ENCODE results near the gene FUT7.
A peak's percentile ranks its signal among the peaks of the same experiment; 100 is the strongest.

The FUT7 gene

DNA sequence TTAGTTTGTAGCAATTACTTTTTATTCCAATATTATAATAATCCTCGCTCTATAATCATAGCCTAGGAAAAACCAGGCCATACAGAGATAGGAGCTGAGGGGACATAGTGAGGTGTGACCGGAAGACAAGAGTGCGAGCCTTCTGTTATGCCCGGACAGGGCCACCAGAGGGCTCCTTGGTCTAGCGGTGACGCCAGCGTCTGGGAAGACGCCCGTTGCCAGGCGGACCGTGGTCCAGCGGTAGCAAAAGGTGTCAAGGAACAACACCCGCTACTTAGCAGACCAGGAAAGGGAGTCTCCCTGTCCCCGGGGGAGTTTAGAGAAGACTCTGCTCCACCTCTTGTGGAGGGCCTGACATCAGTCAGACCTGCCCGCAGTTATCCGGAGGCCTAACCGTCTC lies 27.6 kb downstream of the FUT7 start:
- peak; percentile 45 for TF ChIP-seq RAD21 (IDR thresholded peaks at IDR 0.05; ENCODE audit: low read depth)
- TF ChIP-seq, protein P1, sequence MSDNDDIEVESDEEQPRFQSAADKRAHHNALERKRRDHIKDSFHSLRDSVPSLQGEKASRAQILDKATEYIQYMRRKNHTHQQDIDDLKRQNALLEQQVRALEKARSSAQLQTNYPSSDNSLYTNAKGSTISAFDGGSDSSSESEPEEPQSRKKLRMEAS (IDR thresholded peaks at IDR 0.05) = 0 out of 2 replicates have a peak, but pooled peaks have one; percentile 25

DNA sequence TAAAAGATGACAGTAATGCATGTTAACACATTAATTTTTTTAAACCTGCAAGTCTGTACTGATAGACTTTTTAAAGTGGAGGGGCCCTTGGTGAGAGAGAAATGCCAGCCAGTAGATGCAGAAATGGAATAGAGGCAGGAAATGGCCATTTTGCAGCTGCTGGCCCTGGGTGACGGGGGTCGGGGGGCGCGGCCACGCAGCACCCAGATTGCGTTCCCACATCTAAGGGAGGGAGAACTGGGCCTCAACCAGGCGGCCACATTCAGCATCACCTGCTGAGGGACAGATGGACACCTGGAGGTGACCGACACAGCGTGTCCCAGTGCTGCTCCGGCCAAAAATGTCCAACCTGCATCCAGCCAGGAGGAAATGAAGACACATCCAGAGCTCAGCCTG lies 29.2 kb downstream of the FUT7 start:
- TF ChIP-seq, protein P2, sequence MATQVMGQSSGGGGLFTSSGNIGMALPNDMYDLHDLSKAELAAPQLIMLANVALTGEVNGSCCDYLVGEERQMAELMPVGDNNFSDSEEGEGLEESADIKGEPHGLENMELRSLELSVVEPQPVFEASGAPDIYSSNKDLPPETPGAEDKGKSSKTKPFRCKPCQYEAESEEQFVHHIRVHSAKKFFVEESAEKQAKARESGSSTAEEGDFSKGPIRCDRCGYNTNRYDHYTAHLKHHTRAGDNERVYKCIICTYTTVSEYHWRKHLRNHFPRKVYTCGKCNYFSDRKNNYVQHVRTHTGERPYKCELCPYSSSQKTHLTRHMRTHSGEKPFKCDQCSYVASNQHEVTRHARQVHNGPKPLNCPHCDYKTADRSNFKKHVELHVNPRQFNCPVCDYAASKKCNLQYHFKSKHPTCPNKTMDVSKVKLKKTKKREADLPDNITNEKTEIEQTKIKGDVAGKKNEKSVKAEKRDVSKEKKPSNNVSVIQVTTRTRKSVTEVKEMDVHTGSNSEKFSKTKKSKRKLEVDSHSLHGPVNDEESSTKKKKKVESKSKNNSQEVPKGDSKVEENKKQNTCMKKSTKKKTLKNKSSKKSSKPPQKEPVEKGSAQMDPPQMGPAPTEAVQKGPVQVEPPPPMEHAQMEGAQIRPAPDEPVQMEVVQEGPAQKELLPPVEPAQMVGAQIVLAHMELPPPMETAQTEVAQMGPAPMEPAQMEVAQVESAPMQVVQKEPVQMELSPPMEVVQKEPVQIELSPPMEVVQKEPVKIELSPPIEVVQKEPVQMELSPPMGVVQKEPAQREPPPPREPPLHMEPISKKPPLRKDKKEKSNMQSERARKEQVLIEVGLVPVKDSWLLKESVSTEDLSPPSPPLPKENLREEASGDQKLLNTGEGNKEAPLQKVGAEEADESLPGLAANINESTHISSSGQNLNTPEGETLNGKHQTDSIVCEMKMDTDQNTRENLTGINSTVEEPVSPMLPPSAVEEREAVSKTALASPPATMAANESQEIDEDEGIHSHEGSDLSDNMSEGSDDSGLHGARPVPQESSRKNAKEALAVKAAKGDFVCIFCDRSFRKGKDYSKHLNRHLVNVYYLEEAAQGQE (IDR thresholded peaks at IDR 0.05; ENCODE audit: low read depth) = no peak
- TF ChIP-seq, protein P3, sequence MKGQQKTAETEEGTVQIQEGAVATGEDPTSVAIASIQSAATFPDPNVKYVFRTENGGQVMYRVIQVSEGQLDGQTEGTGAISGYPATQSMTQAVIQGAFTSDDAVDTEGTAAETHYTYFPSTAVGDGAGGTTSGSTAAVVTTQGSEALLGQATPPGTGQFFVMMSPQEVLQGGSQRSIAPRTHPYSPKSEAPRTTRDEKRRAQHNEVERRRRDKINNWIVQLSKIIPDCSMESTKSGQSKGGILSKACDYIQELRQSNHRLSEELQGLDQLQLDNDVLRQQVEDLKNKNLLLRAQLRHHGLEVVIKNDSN (IDR thresholded peaks at IDR 0.05) = no peak

DNA sequence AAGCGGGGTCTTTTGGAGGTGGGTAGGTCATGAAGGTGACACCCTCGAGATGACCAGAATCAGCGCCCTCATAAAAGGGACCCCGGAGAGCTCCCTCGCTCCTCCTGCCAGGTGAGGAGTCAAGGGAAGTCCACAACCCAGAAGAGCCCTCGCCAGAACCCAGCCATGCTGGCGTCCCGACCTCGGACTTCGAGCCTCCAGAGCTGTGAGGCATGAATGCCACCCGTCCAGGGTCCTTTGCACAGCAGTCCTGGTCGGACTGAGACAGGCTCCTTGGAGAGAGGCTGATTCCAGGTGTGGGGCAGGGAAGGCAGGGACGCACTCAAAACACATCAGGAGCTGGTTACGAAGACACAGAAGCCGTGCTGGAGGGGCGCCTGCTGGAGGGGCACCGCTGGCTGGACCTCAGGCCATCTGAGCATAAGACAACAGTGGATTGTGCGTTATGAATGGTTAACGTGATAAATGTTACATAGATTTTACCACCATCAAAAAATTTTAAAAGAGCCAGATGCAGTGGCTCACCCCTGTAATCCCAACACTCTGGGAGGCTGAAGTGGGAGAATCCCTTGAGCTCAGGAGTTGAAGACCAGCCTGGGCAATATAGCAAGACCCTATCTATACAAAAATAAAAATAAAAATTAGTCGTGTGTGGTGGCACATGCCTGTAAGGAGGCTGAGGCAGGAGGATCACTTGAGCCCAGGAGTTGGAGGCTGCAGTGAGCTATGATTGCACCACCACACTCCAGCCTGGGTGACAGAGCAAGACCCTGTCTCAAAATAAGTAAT lies 29.8 kb downstream of the FUT7 start:
- TF ChIP-seq, protein P1 (IDR thresholded peaks at IDR 0.05) = no peak
- TF ChIP-seq TEAD4 (IDR thresholded peaks at IDR 0.05) (no peak), RAD21 (IDR thresholded peaks at IDR 0.05; ENCODE audit: low read depth) (no peak), YY1 (IDR thresholded peaks at IDR 0.05; ENCODE audit: low read depth) (no peak), CREB1 (IDR thresholded peaks at IDR 0.05; ENCODE audit: low read depth) (no peak), FOXM1 (IDR thresholded peaks at IDR 0.05; ENCODE audit: borderline replicate concordance, low read depth) (no peak), EGR1 (IDR thresholded peaks at IDR 0.05) (no peak), EP300 (IDR thresholded peaks at IDR 0.05; ENCODE audit: borderline replicate concordance) (no peak), TCF12 (IDR thresholded peaks at IDR 0.05; ENCODE audit: low read depth) (no peak), ZBTB7A (IDR thresholded peaks at IDR 0.05; ENCODE audit: low read depth) (no peak), NFIC (IDR thresholded peaks at IDR 0.05) (no peak), TAF1 (IDR thresholded peaks at IDR 0.05; ENCODE audit: low read depth) (no peak), CEBPB (IDR thresholded peaks at IDR 0.05) (no peak)
- TF ChIP-seq, protein P3 (IDR thresholded peaks at IDR 0.05) = no peak
- TF ChIP-seq, protein P2 (IDR thresholded peaks at IDR 0.05; ENCODE audit: low read depth) = no peak

DNA sequence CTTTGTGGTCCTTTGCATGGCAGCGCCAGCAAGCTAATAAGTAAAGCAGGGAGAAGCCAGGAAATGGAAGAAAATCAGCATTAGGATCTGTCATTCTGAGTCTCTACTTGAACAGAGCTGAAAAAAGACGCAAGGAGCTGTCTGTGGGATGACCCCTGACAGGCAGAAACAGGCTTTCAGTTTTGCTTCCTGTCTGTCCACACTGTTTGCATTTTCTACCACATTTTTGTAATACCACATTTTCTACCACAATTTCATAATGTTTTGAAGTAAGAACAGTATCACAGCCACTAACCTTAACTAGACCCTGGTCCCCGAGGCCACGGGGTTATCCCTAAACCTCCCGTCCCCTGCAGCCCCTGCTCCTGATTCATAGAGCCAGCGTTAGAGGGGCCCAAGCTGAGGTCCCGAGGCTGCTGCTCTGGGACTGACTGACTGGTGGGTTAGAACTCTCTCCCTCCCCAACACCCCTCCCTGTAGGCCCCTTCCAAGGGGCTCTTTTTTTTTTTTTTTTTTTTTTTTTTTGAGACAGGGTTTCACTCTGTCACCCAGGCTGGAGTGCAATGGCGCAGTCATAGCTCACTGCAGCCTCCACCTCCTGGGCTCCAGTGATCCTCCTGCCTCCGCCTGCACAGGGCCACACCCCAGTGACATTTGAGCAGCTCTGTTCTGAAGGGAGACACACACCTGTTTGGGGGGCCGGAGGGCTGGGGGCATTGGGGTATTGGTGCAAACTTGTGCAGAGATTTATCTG lies 31.5 kb downstream of the FUT7 start:
- TF ChIP-seq TAF1 (IDR thresholded peaks at IDR 0.05; ENCODE audit: low read depth) = no peak
- TF ChIP-seq CREB1 (IDR thresholded peaks at IDR 0.05; ENCODE audit: low read depth) = no peak
- TF ChIP-seq, protein P1 (IDR thresholded peaks at IDR 0.05) = no peak
- TF ChIP-seq EP300 (IDR thresholded peaks at IDR 0.05; ENCODE audit: borderline replicate concordance) = no peak
- TF ChIP-seq RAD21 (IDR thresholded peaks at IDR 0.05; ENCODE audit: low read depth) = no peak
- TF ChIP-seq FOXM1 (IDR thresholded peaks at IDR 0.05; ENCODE audit: borderline replicate concordance, low read depth) = no peak
- TF ChIP-seq, protein P2 (IDR thresholded peaks at IDR 0.05; ENCODE audit: low read depth) = no peak
- no peak for TF ChIP-seq EGR1 (IDR thresholded peaks at IDR 0.05)
- TF ChIP-seq TCF12 (IDR thresholded peaks at IDR 0.05; ENCODE audit: low read depth) = no peak
- no peak for TF ChIP-seq NFIC (IDR thresholded peaks at IDR 0.05)
